GM23338 (cell line): ENCODE data around the gene CDHR2. TPM values are rescaled to one million over a fixed set of nuclear protein-coding genes. Genes with fewer than 3 reads are reported as not detected.

Experiments used
- ATAC-seq: fragments of 200-7000 bp; cut with Tn5 transposase; 3 replicates; pipeline ENCODE4 v1.9.1; 2020
- DNase-seq: peaks from one replicate; pipeline ENCODE4 v3.0.0-alpha.2; 2015; ENCODE audit warnings: low spot score
- H2AFZ ChIP-seq: fragments of 200-600 bp; sonication (generic); 2 replicates; pipeline ENCODE4 v1.8.0; 2016; ENCODE audit warnings: antibody characterized with exemption, mild to moderate bottlenecking, moderate library complexity
- H3F3A ChIP-seq: fragments of 200-600 bp; sonication (generic); replicated peaks from 2 replicates; pipeline ENCODE4 v1.8.0; 2017; ENCODE audit warnings: antibody characterized with exemption, mixed run types, low read depth
- H3K27ac ChIP-seq: fragments of 200-600 bp; sonication (generic); 2 replicates; pipeline ENCODE4 v1.6.1; 2016; ENCODE audit warnings: low read depth
- H3K27me3 ChIP-seq: fragments of 200-600 bp; sonication (generic); 2 replicates; pipeline ENCODE4 v1.8.0; 2016; ENCODE audit warnings: mild to moderate bottlenecking, mixed run types, moderate library complexity; ENCODE audit not compliant: insufficient read depth
- H3K36me3 ChIP-seq: fragments of 200-600 bp; sonication (generic); 2 replicates; pipeline ENCODE4 v1.8.0; 2016; ENCODE audit warnings: mild to moderate bottlenecking; ENCODE audit not compliant: insufficient read depth
- H3K4me1 ChIP-seq: fragments of 200-600 bp; sonication (generic); 2 replicates; pipeline ENCODE4 v1.8.0; 2016; ENCODE audit warnings: mild to moderate bottlenecking, moderate library complexity; ENCODE audit not compliant: insufficient read depth
- H3K4me2 ChIP-seq: fragments of 200-600 bp; sonication (generic); 2 replicates; pipeline ENCODE4 v1.7.1; 2017; ENCODE audit warnings: mixed run types
- H3K4me3 ChIP-seq: fragments of 200-600 bp; sonication (generic); 2 replicates; pipeline ENCODE4 v1.6.1; 2016; ENCODE audit warnings: mixed run types
- H3K79me2 ChIP-seq: fragments of 200-600 bp; sonication (generic); replicated peaks from 2 replicates; pipeline ENCODE4 v1.8.0; 2017; ENCODE audit warnings: mild to moderate bottlenecking; ENCODE audit not compliant: insufficient read depth
- H3K9me2 ChIP-seq: fragments of 200-600 bp; sonication (generic); 2 replicates; pipeline ENCODE4 v1.8.0; 2017; ENCODE audit not compliant: insufficient read depth
- H4K20me1 ChIP-seq: fragments of 200-600 bp; sonication (generic); replicated peaks from 2 replicates; pipeline ENCODE4 v1.8.0; 2017; ENCODE audit warnings: mild to moderate bottlenecking; ENCODE audit not compliant: insufficient read depth
- H3K27ac Mint-ChIP-seq: 2 replicates; pipeline ENCODE4 v1.8.0; 2020; ENCODE audit warnings: inconsistent platforms, mild to moderate bottlenecking, moderate library complexity, mixed read lengths
- H3K27me3 Mint-ChIP-seq: 3 replicates; pipeline ENCODE4 v1.8.0; 2022; ENCODE audit warnings: low read depth, mild to moderate bottlenecking, moderate library complexity, mixed read lengths, inconsistent platforms; ENCODE audit not compliant: insufficient read depth, poor library complexity
- H3K36me3 Mint-ChIP-seq: 3 replicates; pipeline ENCODE4 v1.8.0; 2021; ENCODE audit warnings: low read depth, mild to moderate bottlenecking, inconsistent platforms, moderate library complexity, mixed read lengths
- H3K4me1 Mint-ChIP-seq: 3 replicates; pipeline ENCODE4 v1.8.0; 2020; ENCODE audit warnings: mild to moderate bottlenecking, inconsistent platforms, mixed read lengths
- H3K4me3 Mint-ChIP-seq: 3 replicates; pipeline ENCODE4 v1.8.0; 2021; ENCODE audit warnings: moderate library complexity, mild to moderate bottlenecking, inconsistent platforms, mixed read lengths
- H3K9me3 Mint-ChIP-seq: 3 replicates; pipeline ENCODE4 v1.8.0; 2020; ENCODE audit warnings: moderate library complexity, mild to moderate bottlenecking, inconsistent platforms, mixed read lengths
- ETS1 ChIP-seq: IDR thresholded peaks from 2 replicates; pipeline ENCODE4 v1.6.1; 2016; ENCODE audit warnings: antibody characterized with exemption
- EZH2 ChIP-seq: fragments of 200-600 bp; sonication (generic); IDR thresholded peaks from one replicate; pipeline ENCODE4 v1.8.0; 2017; ENCODE audit warnings: antibody characterized with exemption, mild to moderate bottlenecking, low read depth; ENCODE audit not compliant: unreplicated experiment
- EZH2phosphoT487 ChIP-seq: fragments of 200-600 bp; sonication (generic); IDR thresholded peaks from one replicate; pipeline ENCODE4 v1.8.1; 2018; ENCODE audit warnings: antibody characterized with exemption; ENCODE audit not compliant: unreplicated experiment
- JUNB ChIP-seq: IDR thresholded peaks from one replicate; pipeline ENCODE4 v1.6.1; 2016; ENCODE audit warnings: antibody characterized with exemption; ENCODE audit not compliant: unreplicated experiment
- NANOG ChIP-seq: IDR thresholded peaks from 2 replicates; pipeline ENCODE4 v1.6.1; 2016; ENCODE audit warnings: antibody characterized with exemption, borderline replicate concordance
- POLR2AphosphoS5 ChIP-seq: IDR thresholded peaks from 2 replicates; pipeline ENCODE4 v1.6.1; 2016; ENCODE audit warnings: antibody characterized with exemption, low read depth
- STAT1 ChIP-seq: IDR thresholded peaks from one replicate; pipeline ENCODE4 v1.6.1; 2016; ENCODE audit warnings: antibody characterized with exemption; ENCODE audit not compliant: unreplicated experiment
- ZNF331 ChIP-seq: fragments of 250-450 bp; sonication (Bioruptor Pico); IDR thresholded peaks from 2 replicates; pipeline ENCODE4 v1.5.0; 2020; ENCODE audit warnings: low read depth, mild to moderate bottlenecking, moderate library complexity
- ZNF462 ChIP-seq: fragments of 250-450 bp; sonication (Bioruptor Pico); IDR thresholded peaks from 2 replicates; pipeline ENCODE4 v1.5.0; 2020; ENCODE audit warnings: mild to moderate bottlenecking, moderate library complexity
- polyA plus RNA-seq: library from polyadenylated mRNA; unstranded; fragments of >200 nt; fragmentation: Nextera tagmentation; extraction: Ambion mirVana; gene quantifications from 2 replicates; pipeline ENCODE4 v1.2.1, GENCODE V29; 2016
- total RNA-seq: library from RNA; depleted of rRNA; stranded (reverse); fragments of >200 nt; shearing (Covaris generic); gene quantifications from 2 replicates; pipeline ENCODE4 v1.2.3, GENCODE V29; 2014

CDHR2 gene
- total and polyA plus RNA-seq, 2 experiments from 2014 or later, result not detected

DNA sequence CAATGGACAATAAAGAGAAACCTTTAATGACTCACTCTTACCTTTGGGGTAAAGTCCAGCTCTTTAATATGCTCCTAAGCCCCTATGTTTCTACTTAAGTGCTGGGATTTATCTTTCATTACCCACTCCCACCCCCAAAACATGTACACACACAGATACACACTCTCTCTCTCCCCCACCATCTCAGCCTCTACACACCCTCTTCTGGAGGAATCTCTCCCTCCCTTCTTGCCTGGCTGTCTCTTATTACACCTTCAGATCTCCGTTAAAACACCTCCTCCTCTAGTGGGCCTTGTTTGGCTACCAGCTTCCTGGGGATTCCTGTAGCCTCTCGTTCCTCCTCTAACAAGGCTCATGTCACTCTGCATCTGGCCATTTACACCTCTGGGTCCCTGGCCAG, 53.9 kb downstream of the CDHR2 start (continued):
- TF ChIP-seq ZNF462 (CRISPR knock-in tag) (no peak), NANOG (no peak), POLR2AphosphoS5 (no peak), STAT1 (no peak), ETS1 (no peak), EZH2phosphoT487 (no peak)

GRCh38 chr5:176606032-176606431, 56.9 kb downstream of the CDHR2 start:
- ATAC-seq (no peak), DNase-seq (no peak)
- Mint-ChIP-seq H3K4me1 (peaks cover 21% of the 10 kb centered on the region), H3K4me3 (no peak overlapping the region), H3K27ac (no peak overlapping the region), H3K36me3 (no peaks in the 10 kb centered on the region), H3K9me3 (no peaks in the 10 kb centered on the region; the same call in 2 of the 3 replicates), H3K27me3 (peaks cover 20% of the 10 kb centered on the region)
- Histone ChIP-seq H4K20me1 (peaks cover 24% of the 10 kb centered on the region; the same call in 1 of the 2 replicates), H3K27me3 (peaks cover 5% of the 10 kb centered on the region), H2AFZ (no peak overlapping the region), H3K27ac (no peak overlapping the region), H3K9me2 (no peaks in the 10 kb centered on the region), H3K79me2 (no peaks in the 10 kb centered on the region), H3K4me3 (no peak overlapping the region), H3F3A (0 out of 2 replicates have a peak, but pooled peaks cover 10% of the 10 kb centered on the region), H3K36me3 (no peaks in the 10 kb centered on the region), H3K4me1 (peaks cover 16% of the 10 kb centered on the region), H3K4me2 (no peak overlapping the region)
- TF ChIP-seq ETS1 (no peak), NANOG (no peak), JUNB (no peak), EZH2 (no peak), POLR2AphosphoS5 (no peak), ZNF331 (CRISPR knock-in tag) (no peak)
